ENCODE data around the gene DNPH1. TPM values are rescaled to one million over a fixed set of nuclear protein-coding genes. Genes with fewer than 3 reads are reported as not detected.

The DNPH1 gene
- polyA plus RNA-seq, 3 donors = 31.9 to 55.4 (median 42.7) TPM

GRCh38 chr6:43271103-43271815 is 42.0 kb upstream of the DNPH1 start:
- Mint-ChIP-seq H3K4me3 (peak overlapping the region in 1 of 2 donors; percentile 87), H3K9me3 (peaks cover 0 to 16% (median 3%) of the 10 kb centered on the region in 7 donors), H3K4me1 (peaks cover 33% of the 10 kb centered on the region), H3K27ac (no peak overlapping the region), H3K27me3 (ENCODE audit: low read depth in 3 of 3) (peaks cover 67 to 90% (median 81%) of the 10 kb centered on the region in 3 donors), H3K36me3 (peaks cover 3 to 5% of the 10 kb centered on the region in 2 donors)
- no peak overlapping the region for H2AFZ ChIP-seq (ENCODE audit: insufficient read depth, low read depth, low read length, poor library complexity, severe bottlenecking)
- intact Hi-C loops (cut with micrococcal nuclease) = loop anchor here in 1 of 2 donors (5.0 kb wide), 1 partner anchor 131 kb away; no protein-coding TSS in a partner anchor
- H3K27ac ChIP-seq (ENCODE audit: low read depth in 1 of 2, low read length in 2 of 2) = no peak overlapping the region
- no peaks in the 10 kb centered on the region for H3K36me3 ChIP-seq (replicated peaks in 1 of 2; ENCODE audit: control insufficient read depth in 1 of 2, insufficient read depth in 2 of 2, low read length in 2 of 2)
- no peak overlapping the region for H3K4me2 ChIP-seq (replicated peaks; ENCODE audit: extremely low read depth, low read length, poor library complexity, severe bottlenecking)
- H3K27me3 ChIP-seq (ENCODE audit: control insufficient read depth in 2 of 2, insufficient read depth in 2 of 2, low read length in 2 of 2) = peaks cover 18 to 86% of the 10 kb centered on the region in 2 donors
- H3K9ac ChIP-seq (ENCODE audit: insufficient read depth, low read length, poor library complexity, severe bottlenecking) = no peak overlapping the region
- H4K20me1 ChIP-seq (ENCODE audit: insufficient read depth, low read length) = no peaks in the 10 kb centered on the region
- H3K79me2 ChIP-seq (ENCODE audit: insufficient read depth, low read length) = no peaks in the 10 kb centered on the region
- peaks cover 21 to 27% of the 10 kb centered on the region in 2 donors for H3K4me1 ChIP-seq (ENCODE audit: control insufficient read depth in 1 of 2, insufficient read depth in 2 of 2, low read length in 2 of 2)
- no peak for TF ChIP-seq CTCF (IDR thresholded peaks at IDR 0.05)
- DNase-seq = no peak
- WGBS (ENCODE audit: insufficient coverage) = 98% methylated on average over 6 of the region's 8 CpGs
- no peak overlapping the region for H3K4me3 ChIP-seq (replicated peaks in 1 of 3; ENCODE audit: low read depth in 2 of 3, low read length in 3 of 3)
- H3K9me3 ChIP-seq (replicated peaks in 1 of 2; ENCODE audit: control insufficient read depth in 1 of 2, insufficient read depth in 1 of 2, low read length in 2 of 2) = no peaks in the 10 kb centered on the region

DNA sequence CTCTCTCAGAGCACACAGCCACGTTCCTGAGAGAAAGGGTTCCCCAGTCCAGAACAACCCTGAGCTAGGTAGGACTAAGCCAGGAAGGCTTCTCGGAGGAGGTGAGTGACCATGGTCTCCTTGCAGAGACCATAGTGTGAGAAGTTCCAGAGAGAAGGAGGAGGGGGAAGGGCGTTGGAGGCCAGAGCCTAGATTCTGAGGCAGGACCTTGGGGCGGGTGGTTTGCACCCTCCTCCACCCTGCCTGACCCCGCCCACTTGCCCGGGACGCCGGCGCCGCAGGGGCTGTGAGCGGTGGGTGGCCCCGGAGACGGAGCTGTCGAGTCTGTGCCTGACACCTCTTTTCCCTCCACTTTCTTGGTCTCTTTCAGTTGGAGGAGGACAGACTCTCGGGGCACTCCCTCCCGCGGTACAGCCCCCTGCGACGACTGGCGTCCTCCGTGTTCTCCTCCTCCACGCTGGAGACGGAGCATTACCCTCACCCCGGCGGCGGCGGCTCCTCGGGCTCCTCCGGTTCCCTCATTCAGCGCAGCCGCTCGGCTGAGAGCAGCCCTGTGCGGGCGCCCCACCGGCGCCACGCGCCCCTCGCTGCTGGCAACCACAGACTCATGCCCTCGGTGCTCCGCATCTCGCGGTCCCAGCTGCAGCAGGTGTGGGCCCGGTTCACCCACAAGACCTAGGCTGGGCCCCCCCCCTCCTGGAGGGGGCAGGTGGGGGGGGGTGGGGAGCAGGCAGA is 40.2 kb upstream of the DNPH1 start:
- Histone ChIP-seq H3K36me3 (replicated peaks in 1 of 2; ENCODE audit: control insufficient read depth in 1 of 2, insufficient read depth in 2 of 2, low read length in 2 of 2) (no peaks in the 10 kb centered on the region), H3K9ac (ENCODE audit: insufficient read depth, low read length, poor library complexity, severe bottlenecking) (peak overlapping the region; percentile 40), H3K9me3 (replicated peaks in 1 of 2; ENCODE audit: control insufficient read depth in 1 of 2, insufficient read depth in 1 of 2, low read length in 2 of 2) (no peaks in the 10 kb centered on the region), H3K4me2 (replicated peaks; ENCODE audit: extremely low read depth, low read length, poor library complexity, severe bottlenecking) (peak overlapping the region; percentile 77), H3K79me2 (ENCODE audit: insufficient read depth, low read length) (no peaks in the 10 kb centered on the region), H3K27ac (ENCODE audit: low read depth in 1 of 2, low read length in 2 of 2) (no peak overlapping the region), H3K4me1 (ENCODE audit: control insufficient read depth in 1 of 2, insufficient read depth in 2 of 2, low read length in 2 of 2) (peaks cover 7 to 11% of the 10 kb centered on the region in 2 donors), H4K20me1 (ENCODE audit: insufficient read depth, low read length) (no peaks in the 10 kb centered on the region), H3K4me3 (replicated peaks in 1 of 3; ENCODE audit: low read depth in 2 of 3, low read length in 3 of 3) (peak overlapping the region; percentile 38 to 71 (median 44)), H3K27me3 (ENCODE audit: control insufficient read depth in 2 of 2, insufficient read depth in 2 of 2, low read length in 2 of 2) (peaks cover 8 to 69% of the 10 kb centered on the region in 2 donors), H2AFZ (ENCODE audit: insufficient read depth, low read depth, low read length, poor library complexity, severe bottlenecking) (peak overlapping the region; percentile 81)
- peaks cover 52 to 73% (median 67%) of the 10 kb centered on the region in 3 donors for H3K27me3 Mint-ChIP-seq (ENCODE audit: low read depth in 3 of 3)
- no peak for TF ChIP-seq CTCF (IDR thresholded peaks at IDR 0.05)
- intact Hi-C loops (cut with micrococcal nuclease) = loop anchor here (5.0 to 10.0 kb wide), 2 partner anchors 125 to 133 kb away; no protein-coding TSS in a partner anchor
- H3K36me3 Mint-ChIP-seq = no peaks in the 10 kb centered on the region
- DNase-seq = no peak
- 3% methylated on average over 36 of the region's 44 CpGs for WGBS (ENCODE audit: insufficient coverage)
- H3K4me1 Mint-ChIP-seq = peaks cover 21% of the 10 kb centered on the region
- H3K27ac Mint-ChIP-seq = no peak overlapping the region
- peaks cover 0 to 7% (median 0%) of the 10 kb centered on the region in 7 donors for H3K9me3 Mint-ChIP-seq
- peak overlapping the region; percentile 74 to 87 for H3K4me3 Mint-ChIP-seq
